ENCODE results near the gene FMNL3. TPM values are rescaled to one million over a fixed set of nuclear protein-coding genes. Genes with fewer than 3 reads are reported as not detected.

FMNL3 gene
- total and polyA plus RNA-seq, 2 experiments from 2014 or later = 8.7 to 32.6 TPM

GRCh38 chr12:49665384-49665783, 41.8 kb downstream of the FMNL3 start:
- H3K9me3 Mint-ChIP-seq = no peaks in the 10 kb centered on the region

More at GRCh38 chr12:49665384-49665783, 41.8 kb downstream of the FMNL3 start:
- Mint-ChIP-seq H3K36me3 (ENCODE audit: low read depth) (peaks cover 25% of the 10 kb centered on the region), H3K27me3 (ENCODE audit: insufficient read depth, low read depth, poor library complexity) (no peaks in the 10 kb centered on the region), H3K4me3 (no peak overlapping the region), H3K27ac (no peak overlapping the region), H3K4me1 (peaks cover 25% of the 10 kb centered on the region)
- no peak overlapping the region for H3K4me2 ChIP-seq
- no peaks in the 10 kb centered on the region for H3F3A ChIP-seq (replicated peaks; ENCODE audit: low read depth)
- no peaks in the 10 kb centered on the region for H3K27me3 ChIP-seq (ENCODE audit: insufficient read depth)
- 0 out of 2 replicates have a peak, but pooled peaks cover 5% of the 10 kb centered on the region for H3K9me2 ChIP-seq (ENCODE audit: insufficient read depth)
- peaks cover 10% of the 10 kb centered on the region for H3K36me3 ChIP-seq (ENCODE audit: insufficient read depth)
- TF ChIP-seq STAT1 (IDR thresholded peaks at IDR 0.05; ENCODE audit: unreplicated experiment) (no peak), ZNF331 (CRISPR knock-in tag; IDR thresholded peaks at IDR 0.05; ENCODE audit: low read depth) (no peak), CREB1 (CRISPR knock-in tag; IDR thresholded peaks at IDR 0.05; ENCODE audit: low read depth) (no peak), EZH2phosphoT487 (IDR thresholded peaks at IDR 0.05; ENCODE audit: unreplicated experiment) (no peak), EZH2 (IDR thresholded peaks at IDR 0.05; ENCODE audit: low read depth, unreplicated experiment) (no peak), ZNF114 (CRISPR knock-in tag; IDR thresholded peaks at IDR 0.05) (no peak), CTCF (conservative IDR thresholded peaks at IDR 0.05; ENCODE audit: low read depth in 2 of 2) (no peak), REST (IDR thresholded peaks at IDR 0.05; ENCODE audit: unreplicated experiment) (no peak), POLR2AphosphoS5 (IDR thresholded peaks at IDR 0.05; ENCODE audit: low read depth) (no peak), ZNF462 (CRISPR knock-in tag; IDR thresholded peaks at IDR 0.05) (no peak)
- H3K4me3 ChIP-seq = no peak overlapping the region
- ATAC-seq = no peak
- DNase-seq (ENCODE audit: low spot score) = no peak
- peaks cover 7% of the 10 kb centered on the region for H3K79me2 ChIP-seq (replicated peaks; ENCODE audit: insufficient read depth)
- H3K27ac ChIP-seq (ENCODE audit: low read depth) = 0 out of 2 replicates have a peak overlapping the region, but pooled peaks have one; percentile 19
- peaks cover 17% of the 10 kb centered on the region for H3K4me1 ChIP-seq (ENCODE audit: insufficient read depth)
- H4K20me1 ChIP-seq (replicated peaks; ENCODE audit: insufficient read depth) = peaks cover 8% of the 10 kb centered on the region; the same call in 1 of the 2 replicates
- H2AFZ ChIP-seq = no peak overlapping the region
